Adrenal gland (tissue), 5 donors: Measurements from ENCODE around the gene PMPCA.

Experiments used
- CTCF ChIP-seq, 6 experiments: fragments of 450-650 bp in 4 of 6; fragments of 200-600 bp in 2 of 6; sonication (generic) in 1 of 6; IDR thresholded peaks; 1 replicate in 5 of 6; 2 replicates in 1 of 6; pipeline versions ENCODE4 v1.5.1 to v1.8.0; 2016 to 2021; ENCODE audit warnings: antibody characterized with exemption in 6 of 6, mild to moderate bottlenecking in 2 of 6, moderate library complexity in 1 of 6
- POLR2A ChIP-seq, 2 donors: fragments of 450-650 bp; IDR thresholded peaks; one replicate each; pipeline ENCODE4 v1.6.1; 2017; ENCODE audit warnings: antibody characterized with exemption in 2 of 2, mild to moderate bottlenecking in 2 of 2, moderate library complexity in 1 of 2
- donor health status: DM: no; HTN: no; CAD: no.

- TF ChIP-seq CTCF (IDR thresholded peaks at IDR 0.05) (no peak), POLR2A (IDR thresholded peaks at IDR 0.05) (no peak)
These were observed 12.4 kb downstream of the PMPCA start for GRCh38 chr9:136422876-136423275.
